SU-DHL-6 (cell line): ENCODE data around the gene RTN4.

Source experiments
- H2AFZ ChIP-seq: fragments of 200-600 bp; sonication (generic); 2 replicates; pipeline ENCODE4 v1.6.1; 2014; ENCODE audit warnings: low read depth, mild to moderate bottlenecking, moderate library complexity, mixed read lengths, antibody characterized with exemption, low read length; ENCODE audit not compliant: severe bottlenecking
- H3F3A ChIP-seq: fragments of 200-600 bp; shearing (Covaris generic); 2 replicates; pipeline ENCODE4 v1.6.0; 2016; ENCODE audit warnings: antibody characterized with exemption, mild to moderate bottlenecking; ENCODE audit not compliant: insufficient read depth
- H3K27ac ChIP-seq: fragments of 200-600 bp; sonication (generic); 2 replicates; pipeline ENCODE4 v1.5.1; 2016; ENCODE audit warnings: low read depth, mild to moderate bottlenecking, low read length, moderate library complexity, mixed read lengths
- H3K27me3 ChIP-seq: fragments of 200-600 bp; sonication (generic), shearing (Covaris generic); 2 replicates; pipeline ENCODE4 v1.6.0; 2014; ENCODE audit warnings: mild to moderate bottlenecking, low read length
- H3K36me3 ChIP-seq: fragments of 200-600 bp; sonication (generic); 2 replicates; pipeline ENCODE4 v1.6.1; 2014; ENCODE audit warnings: mild to moderate bottlenecking, low read length, mixed read lengths
- H3K4me2 ChIP-seq: fragments of 300-600, 200-600 bp; shearing (Covaris generic), sonication (generic); 2 replicates; pipeline ENCODE4 v1.6.0; 2014; ENCODE audit warnings: low read length, low read depth, mild to moderate bottlenecking; ENCODE audit not compliant: poor library complexity, severe bottlenecking
- H3K4me3 ChIP-seq: fragments of 200-600 bp; sonication (generic); 2 replicates; pipeline ENCODE4 v1.5.1; 2014; ENCODE audit warnings: antibody characterized with exemption, low read length, mild to moderate bottlenecking, mixed read lengths; ENCODE audit not compliant: insufficient read depth, poor library complexity, severe bottlenecking
- H3K79me2 ChIP-seq: fragments of 200-600 bp; sonication (generic); 2 replicates; pipeline ENCODE4 v1.6.1; 2014; ENCODE audit warnings: mild to moderate bottlenecking, low read length, moderate library complexity; ENCODE audit not compliant: insufficient read depth
- H3K9ac ChIP-seq: fragments of 200-600 bp; sonication (generic); 2 replicates; pipeline ENCODE4 v1.7.0; 2014; ENCODE audit warnings: mild to moderate bottlenecking, low read length
- H3K9me2 ChIP-seq: fragments of 200-600 bp; sonication (generic); replicated peaks from 2 replicates; pipeline ENCODE4 v1.6.1; 2014; ENCODE audit warnings: low read length; ENCODE audit not compliant: insufficient read depth
- H3K9me3 ChIP-seq: fragments of 200-600 bp; sonication (generic); 2 replicates; pipeline ENCODE4 v1.6.1; 2014; ENCODE audit warnings: low read length, mixed read lengths; ENCODE audit not compliant: insufficient read depth
- H4K20me1 ChIP-seq: fragments of 200-600 bp; sonication (generic); 2 replicates; pipeline ENCODE4 v1.6.1; 2014; ENCODE audit warnings: low read depth, mild to moderate bottlenecking, antibody characterized with exemption, low read length, moderate library complexity, mixed read lengths
- EZH2phosphoT487 ChIP-seq: fragments of 200-600 bp; sonication (generic), shearing (Covaris generic); conservative IDR thresholded peaks from 2 replicates; pipeline ENCODE4 v1.6.1; 2018; ENCODE audit warnings: mild to moderate bottlenecking, antibody characterized with exemption, low read length, moderate library complexity, mixed read lengths
- TF ChIP-seq, protein P1 (sequence below): fragments of 200-600 bp; sonication (generic); IDR thresholded peaks from one replicate; pipeline ENCODE4 v1.5.1; 2017; ENCODE audit warnings: antibody characterized with exemption, mild to moderate bottlenecking, low read length, moderate library complexity; ENCODE audit not compliant: insufficient read depth, poor library complexity, severe bottlenecking

The RTN4 gene, protein sequence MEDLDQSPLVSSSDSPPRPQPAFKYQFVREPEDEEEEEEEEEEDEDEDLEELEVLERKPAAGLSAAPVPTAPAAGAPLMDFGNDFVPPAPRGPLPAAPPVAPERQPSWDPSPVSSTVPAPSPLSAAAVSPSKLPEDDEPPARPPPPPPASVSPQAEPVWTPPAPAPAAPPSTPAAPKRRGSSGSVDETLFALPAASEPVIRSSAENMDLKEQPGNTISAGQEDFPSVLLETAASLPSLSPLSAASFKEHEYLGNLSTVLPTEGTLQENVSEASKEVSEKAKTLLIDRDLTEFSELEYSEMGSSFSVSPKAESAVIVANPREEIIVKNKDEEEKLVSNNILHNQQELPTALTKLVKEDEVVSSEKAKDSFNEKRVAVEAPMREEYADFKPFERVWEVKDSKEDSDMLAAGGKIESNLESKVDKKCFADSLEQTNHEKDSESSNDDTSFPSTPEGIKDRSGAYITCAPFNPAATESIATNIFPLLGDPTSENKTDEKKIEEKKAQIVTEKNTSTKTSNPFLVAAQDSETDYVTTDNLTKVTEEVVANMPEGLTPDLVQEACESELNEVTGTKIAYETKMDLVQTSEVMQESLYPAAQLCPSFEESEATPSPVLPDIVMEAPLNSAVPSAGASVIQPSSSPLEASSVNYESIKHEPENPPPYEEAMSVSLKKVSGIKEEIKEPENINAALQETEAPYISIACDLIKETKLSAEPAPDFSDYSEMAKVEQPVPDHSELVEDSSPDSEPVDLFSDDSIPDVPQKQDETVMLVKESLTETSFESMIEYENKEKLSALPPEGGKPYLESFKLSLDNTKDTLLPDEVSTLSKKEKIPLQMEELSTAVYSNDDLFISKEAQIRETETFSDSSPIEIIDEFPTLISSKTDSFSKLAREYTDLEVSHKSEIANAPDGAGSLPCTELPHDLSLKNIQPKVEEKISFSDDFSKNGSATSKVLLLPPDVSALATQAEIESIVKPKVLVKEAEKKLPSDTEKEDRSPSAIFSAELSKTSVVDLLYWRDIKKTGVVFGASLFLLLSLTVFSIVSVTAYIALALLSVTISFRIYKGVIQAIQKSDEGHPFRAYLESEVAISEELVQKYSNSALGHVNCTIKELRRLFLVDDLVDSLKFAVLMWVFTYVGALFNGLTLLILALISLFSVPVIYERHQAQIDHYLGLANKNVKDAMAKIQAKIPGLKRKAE

DNA sequence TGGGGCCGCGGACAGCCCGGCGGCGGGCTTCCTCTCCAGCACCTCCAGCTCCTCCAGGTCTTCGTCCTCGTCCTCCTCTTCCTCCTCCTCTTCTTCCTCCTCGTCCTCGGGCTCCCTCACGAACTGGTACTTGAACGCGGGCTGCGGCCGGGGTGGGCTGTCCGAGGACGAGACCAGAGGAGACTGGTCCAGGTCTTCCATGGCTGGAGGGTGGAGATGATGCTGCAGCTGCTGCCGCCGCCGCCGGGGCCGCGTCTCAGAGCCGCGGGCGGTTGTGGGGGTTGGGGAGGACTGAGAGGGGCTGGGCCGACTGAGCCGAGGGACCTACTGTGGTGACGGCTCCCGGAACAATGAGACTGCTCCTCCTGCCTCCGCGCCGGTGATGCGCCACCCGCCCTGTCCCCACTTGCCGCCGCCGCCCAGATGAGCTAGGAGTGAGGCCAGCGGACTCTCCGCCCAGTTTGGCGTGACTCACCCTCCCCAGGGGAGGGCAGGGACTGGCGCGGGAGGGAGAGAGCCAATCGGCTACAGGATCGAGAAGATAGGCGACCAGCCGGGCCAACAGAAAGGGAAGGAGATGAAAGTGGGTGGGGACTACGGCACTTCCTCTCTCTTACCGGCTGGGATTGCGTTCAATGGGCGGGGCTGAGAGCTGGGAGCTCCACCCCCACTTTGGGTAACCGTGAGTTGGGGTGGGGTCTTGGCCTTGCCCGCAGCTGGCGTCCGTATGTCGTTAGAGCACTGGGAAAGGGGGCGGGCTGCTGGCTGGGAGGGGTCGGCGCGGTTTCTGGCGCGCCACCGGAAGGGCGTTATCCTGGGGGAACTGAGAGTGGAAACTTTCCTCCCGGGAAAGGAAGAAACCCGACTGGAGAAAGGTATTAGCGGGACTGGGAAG lies at the start of gene RTN4:
RTN4 (minus strand) TSS at position 352 of the 895 bp plus-strand sequence; CDS start at position 201, 151 bp downstream.
- Histone ChIP-seq H3K79me2 (peaks cover 41% of the 10 kb centered on the region), H2AFZ (peak within 1 kb of the TSS; percentile 69), H4K20me1 (peaks cover 6% of the 10 kb centered on the region; the same call in 1 of the 2 replicates), H3K27me3 (no peaks in the 10 kb centered on the region), H3K36me3 (no peaks in the 10 kb centered on the region), H3F3A (peaks cover 44% of the 10 kb centered on the region), H3K4me3 (peak within 1 kb of the TSS; percentile 89), H3K9ac (peak within 1 kb of the TSS; percentile 83), H3K9me3 (no peaks in the 10 kb centered on the region), H3K27ac (peak within 1 kb of the TSS; percentile 86), H3K4me2 (peak within 1 kb of the TSS; percentile 97), H3K9me2 (no peaks in the 10 kb centered on the region)
- TF ChIP-seq, protein P1, sequence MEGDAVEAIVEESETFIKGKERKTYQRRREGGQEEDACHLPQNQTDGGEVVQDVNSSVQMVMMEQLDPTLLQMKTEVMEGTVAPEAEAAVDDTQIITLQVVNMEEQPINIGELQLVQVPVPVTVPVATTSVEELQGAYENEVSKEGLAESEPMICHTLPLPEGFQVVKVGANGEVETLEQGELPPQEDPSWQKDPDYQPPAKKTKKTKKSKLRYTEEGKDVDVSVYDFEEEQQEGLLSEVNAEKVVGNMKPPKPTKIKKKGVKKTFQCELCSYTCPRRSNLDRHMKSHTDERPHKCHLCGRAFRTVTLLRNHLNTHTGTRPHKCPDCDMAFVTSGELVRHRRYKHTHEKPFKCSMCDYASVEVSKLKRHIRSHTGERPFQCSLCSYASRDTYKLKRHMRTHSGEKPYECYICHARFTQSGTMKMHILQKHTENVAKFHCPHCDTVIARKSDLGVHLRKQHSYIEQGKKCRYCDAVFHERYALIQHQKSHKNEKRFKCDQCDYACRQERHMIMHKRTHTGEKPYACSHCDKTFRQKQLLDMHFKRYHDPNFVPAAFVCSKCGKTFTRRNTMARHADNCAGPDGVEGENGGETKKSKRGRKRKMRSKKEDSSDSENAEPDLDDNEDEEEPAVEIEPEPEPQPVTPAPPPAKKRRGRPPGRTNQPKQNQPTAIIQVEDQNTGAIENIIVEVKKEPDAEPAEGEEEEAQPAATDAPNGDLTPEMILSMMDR, result no peak
- TF ChIP-seq EZH2phosphoT487, result no peak

DNA sequence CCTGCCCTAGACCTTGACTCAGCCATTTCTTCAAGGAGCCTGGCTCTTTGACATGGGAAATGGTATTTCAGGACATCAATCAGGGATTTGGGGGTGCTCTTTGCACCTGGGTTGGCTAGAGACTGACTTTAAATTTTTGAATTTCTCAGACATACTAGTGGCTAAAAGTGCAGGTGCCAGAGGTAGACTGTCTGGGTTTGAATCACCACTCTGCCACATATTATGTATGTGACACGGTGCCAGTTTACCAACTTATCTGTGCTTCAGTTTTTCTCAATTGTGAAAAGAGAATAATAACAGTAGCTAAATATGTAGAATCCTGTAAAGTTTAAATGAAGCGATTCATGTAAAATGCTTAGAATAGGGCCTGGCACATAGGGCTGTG lies 49.2 kb upstream of the RTN4 start:
- no peaks in the 10 kb centered on the region for H3K36me3 ChIP-seq
- no peaks in the 10 kb centered on the region for H3F3A ChIP-seq
- H3K27me3 ChIP-seq, result no peaks in the 10 kb centered on the region
- no peak overlapping the region for H3K4me3 ChIP-seq
- H2AFZ ChIP-seq, result no peak overlapping the region
- no peak overlapping the region for H3K9ac ChIP-seq
- H4K20me1 ChIP-seq, result no peaks in the 10 kb centered on the region
- no peak overlapping the region; the same call in 1 of the 2 replicates for H3K27ac ChIP-seq
- no peaks in the 10 kb centered on the region for H3K79me2 ChIP-seq
- H3K4me2 ChIP-seq, result no peak overlapping the region
- H3K9me3 ChIP-seq, result no peaks in the 10 kb centered on the region
- H3K9me2 ChIP-seq, result no peaks in the 10 kb centered on the region
- no peak for TF ChIP-seq EZH2phosphoT487
- TF ChIP-seq, protein P1, result no peak
